Esophagus muscularis mucosa (tissue), 4 donors: Measurements from ENCODE around the gene ZRANB3. TPM values are rescaled to one million over a fixed set of nuclear protein-coding genes. Genes with fewer than 3 reads are reported as not detected.

Source experiments
- DNase-seq: peaks from one replicate; pipeline ENCODE4 v3.0.0-alpha.2; 2017; ENCODE audit errors: extremely low spot score
- H3K27ac ChIP-seq, 4 donors: fragments of 200-600 bp; sonication (generic); replicated peaks in 1 of 4; 1 replicate in 3 of 4; 2 replicates in 1 of 4; pipeline ENCODE4 v1.5.1; 2016 to 2019; ENCODE audit warnings: mild to moderate bottlenecking in 1 of 4
- H3K27me3 ChIP-seq, 4 donors: fragments of 200-600 bp; sonication (generic); one replicate each; pipeline versions ENCODE4 v1.5.1 to v1.6.0; 2016 to 2019
- H3K36me3 ChIP-seq, 4 donors: fragments of 200-600 bp; sonication (generic); one replicate each; pipeline ENCODE4 v1.5.1; 2016 to 2019
- H3K4me1 ChIP-seq, 4 donors: fragments of 200-600 bp; sonication (generic); one replicate each; pipeline ENCODE4 v1.5.1; 2016 to 2019
- H3K4me3 ChIP-seq, 4 donors: fragments of 200-600 bp; sonication (generic); 1 replicate in 2 of 4; 2 replicates in 2 of 4; pipeline ENCODE4 v1.5.1; 2016 to 2019; ENCODE audit warnings: mild to moderate bottlenecking in 4 of 4, moderate library complexity in 1 of 4
- H3K9me3 ChIP-seq, 4 donors: fragments of 200-600 bp; sonication (generic); 1 replicate in 3 of 4; 2 replicates in 1 of 4; pipeline ENCODE4 v1.5.1; 2016 to 2019
- CTCF ChIP-seq, 3 experiments: fragments of 200-600 bp in 2 of 3; fragments of 450-650 bp in 1 of 3; sonication (generic) in 2 of 3; IDR thresholded peaks; one replicate each; pipeline ENCODE4 v1.5.1; 2017 to 2019; ENCODE audit warnings: antibody characterized with exemption in 3 of 3, mild to moderate bottlenecking in 2 of 3, moderate library complexity in 1 of 3
- EP300 ChIP-seq: sonication (generic); formaldehyde crosslinking; IDR thresholded peaks from one replicate; pipeline ENCODE4 v1.6.1; 2017; ENCODE audit warnings: antibody characterized with exemption
- POLR2A ChIP-seq: fragments of 450-650 bp; IDR thresholded peaks from one replicate; pipeline ENCODE4 v1.6.1; 2017; ENCODE audit warnings: antibody characterized with exemption, moderate library complexity, mild to moderate bottlenecking, low read depth
- POLR2AphosphoS5 ChIP-seq, 2 donors: sonication (generic); formaldehyde crosslinking; IDR thresholded peaks; one replicate each; pipeline ENCODE4 v1.6.1; 2017; ENCODE audit warnings: antibody characterized with exemption in 2 of 2
- WGBS: methylation state at CpG from one replicate; pipeline ENCODE4 v1.1.5; 2018; 5-methylcytosine and 5-hydroxymethylcytosine counted together
- intact Hi-C: fragments of 100-400 bp; cut with DNase I; formaldehyde crosslinking; loops from one replicate; pipeline ENCODE4 v1.15.1; 2023
- total RNA-seq, 4 donors: library from RNA; depleted of rRNA; stranded (reverse); fragments of >200 nt; gene quantifications; one replicate each; pipeline versions ENCODE4 v1.1.0 to v1.2.1, GENCODE V29; 2016

Gene ZRANB3
- total RNA-seq, 4 donors from 2014 or later: 1.8 to 4.6 (median 2.9) TPM

- H3K9me3 ChIP-seq: peaks cover 0 to under 1% (median under 1%) of the 10 kb centered on the region in 4 donors
- intact Hi-C loops: no loop called here
- DNase-seq: no peak
- H3K4me1 ChIP-seq: no peaks in the 10 kb centered on the region
- no peaks in the 10 kb centered on the region for H3K36me3 ChIP-seq
- TF ChIP-seq POLR2A (no peak), CTCF (IDR thresholded peaks at IDR 0.05) (no peak), POLR2AphosphoS5 (IDR thresholded peaks at IDR 0.05) (no peak), EP300 (no peak)
- no peak overlapping the region for H3K27ac ChIP-seq
- no peaks in the 10 kb centered on the region for H3K27me3 ChIP-seq
- no peak overlapping the region for H3K4me3 ChIP-seq
Measured at GRCh38 chr2:135245071-135245470, 285.9 kb downstream of the ZRANB3 start.

GRCh38 chr2:135238651-135239050 is 292.4 kb downstream of the ZRANB3 start:
- Histone ChIP-seq H3K9me3 (no peaks in the 10 kb centered on the region), H3K36me3 (no peaks in the 10 kb centered on the region), H3K27ac (no peak overlapping the region), H3K4me1 (no peaks in the 10 kb centered on the region), H3K27me3 (no peaks in the 10 kb centered on the region), H3K4me3 (no peak overlapping the region)
- TF ChIP-seq POLR2AphosphoS5 (IDR thresholded peaks at IDR 0.05) (no peak), CTCF (IDR thresholded peaks at IDR 0.05) (no peak), EP300 (no peak), POLR2A (no peak)
- no peak for DNase-seq
- WGBS: 100% methylated on average over 2 of the region's 2 CpGs
- intact Hi-C loops: no loop called here

GRCh38 chr2:135230150-135230549 is 300.9 kb downstream of the ZRANB3 start:
- no peaks in the 10 kb centered on the region for H3K27me3 ChIP-seq
- no peaks in the 10 kb centered on the region for H3K36me3 ChIP-seq
- no peak for DNase-seq
- TF ChIP-seq POLR2AphosphoS5 (IDR thresholded peaks at IDR 0.05) (no peak), POLR2A (no peak), EP300 (no peak), CTCF (IDR thresholded peaks at IDR 0.05) (no peak)
- H3K27ac ChIP-seq: no peak overlapping the region
- peaks cover 0 to 3% (median 0%) of the 10 kb centered on the region in 4 donors for H3K4me1 ChIP-seq
- peaks cover 0 to 4% (median 0%) of the 10 kb centered on the region in 4 donors for H3K9me3 ChIP-seq
- intact Hi-C loops: no loop called here
- WGBS: 11% methylated on average over 1 of the region's 1 CpG
- H3K4me3 ChIP-seq: no peak overlapping the region

GRCh38 chr2:135227386-135227785 is 303.6 kb downstream of the ZRANB3 start:
- Histone ChIP-seq H3K4me3 (no peak overlapping the region), H3K4me1 (peaks cover 0 to 3% (median 0%) of the 10 kb centered on the region in 4 donors), H3K9me3 (peaks cover 0 to 4% (median 0%) of the 10 kb centered on the region in 4 donors), H3K27ac (no peak overlapping the region), H3K27me3 (no peaks in the 10 kb centered on the region), H3K36me3 (no peaks in the 10 kb centered on the region)
- TF ChIP-seq POLR2AphosphoS5 (IDR thresholded peaks at IDR 0.05) (no peak), POLR2A (no peak), EP300 (no peak), CTCF (IDR thresholded peaks at IDR 0.05) (no peak)
- no peak for DNase-seq
- WGBS: 77% methylated on average over 1 of the region's 1 CpG
- intact Hi-C loops: no loop called here

GRCh38 chr2:135226961-135227360 is 304.1 kb downstream of the ZRANB3 start:
- no peaks in the 10 kb centered on the region for H3K36me3 ChIP-seq
- no peak for DNase-seq
- no peak overlapping the region for H3K4me3 ChIP-seq
- no peak overlapping the region for H3K27ac ChIP-seq
- H3K4me1 ChIP-seq: peaks cover 0 to 3% (median 0%) of the 10 kb centered on the region in 4 donors
- WGBS: 30% methylated on average over 1 of the region's 1 CpG
- H3K9me3 ChIP-seq: peaks cover 0 to 2% (median 0%) of the 10 kb centered on the region in 4 donors
- TF ChIP-seq CTCF (IDR thresholded peaks at IDR 0.05): no peak
- TF ChIP-seq POLR2A: no peak
- no peak for TF ChIP-seq EP300
- no peak for TF ChIP-seq POLR2AphosphoS5 (IDR thresholded peaks at IDR 0.05)
- no peaks in the 10 kb centered on the region for H3K27me3 ChIP-seq
- intact Hi-C loops: no loop called here
